Measurements from ENCODE around the gene HTR2B.
"Not testable (repeated sequence)": the region's sequence is repeated elsewhere in the genome, so short reads cannot be mapped to it uniquely, and the experiment has no call there.

Gene HTR2B

GRCh38 chr2:231124838-231125568, at the start of gene HTR2B:
Gene HTR2B (minus strand): TSS chr2:231125042. CDS start chr2:231123764, 1,278 bp downstream.
- DNase-seq (ENCODE audit: low read depth in 1 of 2, low spot score in 1 of 2), result no peak

DNA sequence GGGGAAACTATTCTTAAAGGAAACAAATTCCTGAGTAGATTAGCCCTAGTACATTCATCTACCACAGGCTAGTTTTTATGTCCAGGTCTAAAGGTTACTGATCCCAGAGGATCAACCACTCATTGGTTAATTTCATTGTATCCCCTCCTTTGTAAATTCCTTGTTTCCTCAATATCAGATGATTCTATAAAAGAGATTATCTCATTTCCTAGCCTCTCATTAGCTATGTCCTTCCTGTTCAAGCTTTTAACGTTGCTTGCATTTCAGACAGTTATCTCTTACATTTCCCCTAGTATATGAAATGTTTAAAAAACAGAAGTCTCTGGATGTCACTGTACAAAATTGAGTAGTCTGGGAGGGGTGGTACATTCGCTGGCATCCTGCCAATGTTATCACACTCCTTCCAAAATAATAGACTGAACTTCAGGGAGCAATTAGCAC, 49.4 kb upstream of the HTR2B start:
- no peak for DNase-seq (ENCODE audit: low read depth in 1 of 2, low spot score in 1 of 2)

DNA sequence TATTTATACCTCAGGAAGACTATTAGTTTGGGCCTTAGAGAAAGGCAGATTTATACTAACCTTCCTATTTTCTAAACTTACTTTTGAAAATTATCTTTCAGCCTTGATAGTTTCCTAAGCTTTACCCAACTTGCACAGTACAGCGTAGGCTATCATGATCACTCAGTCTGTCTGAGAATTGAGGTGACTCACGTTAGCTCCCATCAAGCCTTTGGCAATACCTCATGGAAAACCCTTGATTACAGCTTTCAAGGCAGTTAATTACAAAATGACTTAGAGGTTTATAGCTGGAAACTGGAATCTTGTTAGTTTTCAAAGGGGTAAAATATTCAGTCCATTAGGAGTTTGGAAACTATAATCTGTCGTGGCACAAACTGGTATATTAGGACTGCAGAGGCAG, 47.2 kb upstream of the HTR2B start:
- DNase-seq (ENCODE audit: low read depth in 1 of 2, low spot score in 1 of 2), result no peak

DNA sequence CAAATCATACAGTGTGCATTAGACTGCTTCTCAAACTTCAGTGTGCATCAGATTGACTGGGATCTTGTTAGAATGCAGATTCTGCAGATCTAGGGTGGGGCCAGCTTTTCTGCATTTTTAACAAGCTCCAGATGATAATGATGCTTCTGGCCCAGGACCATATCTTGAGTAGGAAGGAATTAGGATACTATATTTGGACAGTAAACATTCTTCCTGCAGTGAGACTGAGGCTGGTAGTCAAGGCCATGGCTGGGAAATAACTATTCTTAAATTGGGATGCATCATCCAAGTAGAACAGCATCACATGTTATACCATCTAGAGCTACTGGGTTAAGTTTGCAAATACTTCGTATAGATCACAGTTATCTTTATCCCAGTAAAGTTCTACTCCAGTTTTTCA, 45.2 kb upstream of the HTR2B start:
- no peak for DNase-seq (ENCODE audit: low read depth in 1 of 2, low spot score in 1 of 2)

DNA sequence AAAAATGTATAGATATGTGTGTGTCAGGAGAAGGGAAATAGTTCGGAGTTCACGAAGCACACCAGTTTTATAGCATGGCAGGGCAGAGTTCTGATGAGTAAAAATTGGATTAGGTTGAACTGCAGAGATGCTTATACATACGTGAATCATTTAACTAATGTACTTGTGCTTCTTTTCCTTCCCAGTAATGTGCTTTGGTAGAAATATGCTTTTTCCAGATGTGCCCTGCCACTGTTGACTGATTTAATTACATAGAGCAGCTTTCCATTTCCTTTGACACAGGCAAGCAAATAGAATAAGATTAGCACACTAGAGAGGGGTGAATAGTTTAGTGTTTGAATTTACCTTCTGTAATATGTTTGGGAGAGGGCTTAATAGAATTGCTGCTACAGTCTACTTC, 44.6 kb upstream of the HTR2B start:
- DNase-seq (ENCODE audit: low read depth in 1 of 2, low spot score in 1 of 2), result no peak

- DNase-seq (ENCODE audit: low read depth in 1 of 2, low spot score in 1 of 2), result no peak
These were observed 43.8 kb upstream of the HTR2B start for GRCh38 chr2:231168460-231169139.

GRCh38 chr2:231167745-231168459, 43.1 kb upstream of the HTR2B start:
- no peak for DNase-seq (ENCODE audit: low read depth in 1 of 2, low spot score in 1 of 2)

DNA sequence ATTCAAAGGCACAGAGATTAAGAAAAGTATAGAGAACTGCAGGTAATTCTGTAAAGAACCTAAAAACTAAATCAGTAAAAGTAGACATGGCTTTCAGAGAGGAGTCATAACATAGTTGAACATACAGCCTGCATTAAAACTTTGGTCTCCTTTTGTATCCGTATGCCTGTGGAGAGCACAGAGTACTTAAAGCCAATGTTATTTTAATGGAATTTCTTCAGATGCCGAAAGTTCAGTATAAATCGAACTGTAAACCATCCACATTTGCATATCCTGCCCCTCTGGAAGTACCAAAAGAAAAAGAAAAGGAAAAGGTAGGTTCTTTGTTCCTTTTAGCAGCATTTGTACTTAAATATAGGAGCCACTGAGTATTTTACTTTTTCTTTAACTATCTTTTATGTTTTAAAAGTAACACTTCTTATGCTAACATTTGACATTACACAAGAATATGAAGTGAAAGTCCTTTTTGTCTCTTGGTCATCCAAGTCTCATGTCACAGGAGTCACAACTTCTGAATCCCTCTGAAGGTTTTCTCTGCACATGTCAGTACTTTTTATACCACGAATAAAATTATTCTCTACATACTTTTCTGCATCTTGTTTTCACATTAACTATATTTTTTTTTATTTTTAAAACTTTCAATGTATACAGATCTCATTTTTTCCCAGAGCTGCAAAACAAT, 38.7 kb upstream of the HTR2B start:
- no peak for DNase-seq (ENCODE audit: low read depth in 1 of 2, low spot score in 1 of 2)

- no peak for DNase-seq (ENCODE audit: low read depth in 1 of 2, low spot score in 1 of 2)
These were observed 38.2 kb upstream of the HTR2B start for GRCh38 chr2:231163011-231163410.

GRCh38 chr2:231161877-231162329, 37.1 kb upstream of the HTR2B start:
- DNase-seq (ENCODE audit: low read depth in 1 of 2, low spot score in 1 of 2), result no peak

DNA sequence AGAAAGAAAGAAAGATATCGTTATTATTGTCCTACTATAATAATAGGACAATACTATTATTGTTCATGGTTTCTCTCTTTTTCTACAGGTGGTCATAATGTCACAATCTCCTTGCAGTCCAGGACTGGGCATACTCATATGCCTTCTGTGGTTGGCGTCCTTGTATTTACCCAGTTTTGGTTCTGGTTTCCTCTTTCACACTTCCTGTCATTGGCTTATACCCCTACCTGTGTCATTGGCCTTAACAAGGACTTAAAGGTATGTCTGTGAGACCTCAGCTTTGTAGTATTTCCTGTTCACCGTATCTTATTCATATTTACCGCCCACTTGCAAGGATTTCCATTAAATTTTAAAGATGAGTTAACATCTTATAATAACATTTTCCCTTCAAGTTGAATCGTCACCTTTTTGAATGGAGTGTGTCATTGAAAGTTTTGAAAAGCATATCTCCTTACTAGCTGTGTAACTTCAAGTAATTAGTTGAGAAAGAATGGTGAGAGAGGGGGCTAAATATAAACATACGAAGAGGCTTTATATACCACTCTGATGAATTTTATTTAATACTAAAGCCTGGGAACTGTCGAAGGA, 36.5 kb upstream of the HTR2B start:
- DNase-seq (ENCODE audit: low read depth in 1 of 2, low spot score in 1 of 2), result no peak

GRCh38 chr2:231160701-231161100, 35.9 kb upstream of the HTR2B start:
- DNase-seq (ENCODE audit: low read depth in 1 of 2, low spot score in 1 of 2), result no peak

GRCh38 chr2:231159306-231159705, 34.5 kb upstream of the HTR2B start:
- no peak for DNase-seq (ENCODE audit: low read depth in 1 of 2, low spot score in 1 of 2)

DNA sequence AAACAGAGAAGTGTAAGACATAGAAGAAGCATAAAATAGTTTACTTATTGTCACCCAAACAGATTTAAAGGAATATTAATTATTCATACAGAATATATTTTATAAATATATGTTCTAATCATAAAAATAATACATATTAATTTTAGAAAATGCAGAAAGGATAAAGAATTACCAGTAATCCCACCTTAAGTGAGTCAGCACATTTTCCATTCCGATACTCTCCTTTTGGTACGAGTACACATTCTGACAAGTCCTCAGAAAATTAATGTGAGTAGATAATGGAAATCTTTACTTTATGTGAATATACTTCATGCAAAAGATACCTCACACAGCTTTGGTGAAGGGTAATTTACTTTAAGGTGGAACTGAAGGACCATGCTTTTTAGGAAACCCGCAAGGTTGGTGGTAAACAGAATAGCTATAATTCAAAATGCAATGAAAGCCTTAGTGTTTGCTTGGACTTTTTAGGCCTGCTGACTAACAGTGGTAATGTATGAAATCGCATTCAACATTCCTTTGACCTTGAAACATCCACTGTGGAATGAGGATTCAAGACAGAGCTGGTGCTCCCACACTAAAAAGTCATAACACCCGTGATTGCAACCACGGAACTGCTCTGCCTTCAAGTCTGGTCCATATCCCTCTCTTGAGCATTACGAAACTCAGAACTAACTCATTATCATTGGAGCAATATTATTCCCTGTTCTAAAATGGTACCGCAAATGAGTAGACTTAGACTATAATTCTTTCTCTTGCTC, 28.1 kb upstream of the HTR2B start:
- DNase-seq (ENCODE audit: low read depth in 1 of 2, low spot score in 1 of 2), result no peak

GRCh38 chr2:231146665-231147064, 21.8 kb upstream of the HTR2B start:
- DNase-seq (ENCODE audit: low read depth in 1 of 2, low spot score in 1 of 2), result no peak

GRCh38 chr2:231144896-231145295, 20.1 kb upstream of the HTR2B start:
- DNase-seq (ENCODE audit: low read depth in 1 of 2, low spot score in 1 of 2), result no peak

DNA sequence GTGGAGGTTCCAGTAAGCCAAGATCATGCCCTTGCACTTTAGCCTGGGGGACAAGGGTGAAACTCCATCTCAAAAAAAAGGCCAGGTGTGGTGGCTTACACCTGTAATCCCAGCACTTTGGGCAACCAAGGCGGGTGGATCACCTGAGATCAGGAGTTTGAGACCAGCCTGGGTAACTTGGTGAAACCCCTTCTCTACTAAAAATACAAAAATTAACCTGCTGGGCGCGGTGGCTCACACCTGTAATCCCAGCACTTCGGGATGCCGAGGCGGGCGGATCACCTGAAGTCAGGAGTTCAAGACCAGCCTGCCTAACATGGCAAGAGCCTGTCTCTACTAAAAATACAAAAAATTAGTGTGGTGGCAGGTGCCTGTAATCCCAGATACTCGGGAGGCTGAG, 16.0 kb upstream of the HTR2B start:
- DNase-seq (ENCODE audit: low read depth in 1 of 2, low spot score in 1 of 2), result not testable (repeated sequence)

DNA sequence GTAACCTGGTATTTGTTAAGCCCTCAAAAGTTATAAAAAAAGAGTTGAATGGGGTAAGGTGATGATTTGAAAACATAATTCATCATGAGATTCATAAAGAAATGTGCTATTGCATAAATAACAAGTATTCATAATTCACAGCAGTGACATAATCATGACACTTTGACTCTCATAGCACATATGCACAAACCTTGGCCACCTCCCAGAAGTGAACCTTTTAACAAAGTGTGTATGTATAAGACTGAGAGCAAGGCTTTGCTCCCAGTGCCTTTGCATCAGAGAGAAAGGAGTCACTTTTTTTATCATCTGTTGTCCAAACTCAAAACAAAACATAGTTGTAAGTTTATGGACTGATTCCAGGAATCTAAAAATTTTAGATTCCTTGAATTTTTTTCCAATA, 15.0 kb upstream of the HTR2B start:
- no peak for DNase-seq (ENCODE audit: low read depth in 1 of 2, low spot score in 1 of 2)

- DNase-seq (ENCODE audit: low read depth in 1 of 2, low spot score in 1 of 2), result no peak
These were observed 13.9 kb upstream of the HTR2B start for GRCh38 chr2:231138699-231139098.

GRCh38 chr2:231134910-231135655, 10.2 kb upstream of the HTR2B start:
- DNase-seq (ENCODE audit: low read depth in 1 of 2, low spot score in 1 of 2), result no peak
